Epidermal melanocyte (primary cell): ENCODE measurements around the gene OR8D1.

ENCODE experiments used
- DNase-seq: peaks from one replicate; pipeline ENCODE4 v3.0.0; 2011; ENCODE audit warnings: low spot score; ENCODE audit not compliant: insufficient read length

The OR8D1 gene

GRCh38 chr11:124313849-124314248, at the start of gene OR8D1:
Gene OR8D1, minus strand, starts transcription at chr11:124313949. Its CDS starts 3,183 bp downstream, at chr11:124310766.
- DNase-seq = no peak

- DNase-seq = no peak
These were observed 45.8 kb upstream of the OR8D1 start for GRCh38 chr11:124359566-124359965.

GRCh38 chr11:124346311-124346955, 32.7 kb upstream of the OR8D1 start:
- DNase-seq = no peak

- no peak for DNase-seq
These were observed 30.6 kb upstream of the OR8D1 start for GRCh38 chr11:124344346-124344745.

- no peak for DNase-seq
These were observed 26.3 kb upstream of the OR8D1 start for GRCh38 chr11:124340142-124340447.

GRCh38 chr11:124339396-124340141, 25.8 kb upstream of the OR8D1 start:
- DNase-seq = no peak

GRCh38 chr11:124331873-124332272, 18.1 kb upstream of the OR8D1 start:
- no peak for DNase-seq

GRCh38 chr11:124329787-124330478, 16.2 kb upstream of the OR8D1 start:
- DNase-seq = no peak

GRCh38 chr11:124327775-124328174, 14.0 kb upstream of the OR8D1 start:
- DNase-seq = no peak

GRCh38 chr11:124322356-124322755, 8.6 kb upstream of the OR8D1 start:
- DNase-seq = no peak

GRCh38 chr11:124320097-124320496, 6.3 kb upstream of the OR8D1 start, which contains the start of gene OR8D2:
Gene OR8D2, minus strand, starts transcription at chr11:124320197. Its CDS starts 0 bp downstream, at chr11:124320197.
- DNase-seq = no peak

- no peak for DNase-seq
These were observed 1.3 kb upstream of the OR8D1 start for GRCh38 chr11:124315052-124315451.

- no peak for DNase-seq
These were observed 618 bp downstream of the OR8D1 start for GRCh38 chr11:124313131-124313530.

GRCh38 chr11:124311670-124312069, 2.1 kb downstream of the OR8D1 start:
- no peak for DNase-seq

- no peak for DNase-seq
These were observed 2.5 kb downstream of the OR8D1 start for GRCh38 chr11:124311269-124311668.

GRCh38 chr11:124310721-124311120, 3.0 kb downstream of the OR8D1 start:
- no peak for DNase-seq

- no peak for DNase-seq
These were observed 6.7 kb downstream of the OR8D1 start for GRCh38 chr11:124307093-124307492.

- no peak for DNase-seq
These were observed 11.2 kb downstream of the OR8D1 start for GRCh38 chr11:124302347-124303125.

- DNase-seq = no peak
These were observed 12.2 kb downstream of the OR8D1 start for GRCh38 chr11:124301548-124301947.

GRCh38 chr11:124297921-124298320, 15.8 kb downstream of the OR8D1 start:
- DNase-seq = no peak

GRCh38 chr11:124296016-124296415, 17.7 kb downstream of the OR8D1 start:
- DNase-seq = no peak

GRCh38 chr11:124294687-124295086, 19.1 kb downstream of the OR8D1 start:
- no peak for DNase-seq
